Body of pancreas (tissue), 4 donors: ENCODE measurements around the gene LCK.

ENCODE experiments used
- POLR2A ChIP-seq, 3 donors: fragments of 450-650 bp; IDR thresholded peaks; one replicate each; pipeline ENCODE4 v1.6.1; 2016; ENCODE audit warnings: antibody characterized with exemption in 3 of 3, mild to moderate bottlenecking in 2 of 3
- TF ChIP-seq, protein P1 (sequence below), 7 experiments: fragments of 450-650 bp in 4 of 7; fragments of 200-600 bp in 3 of 7; sonication (generic) in 3 of 7; IDR thresholded peaks; one replicate each; pipeline ENCODE4 v1.5.1; 2016 to 2019; ENCODE audit warnings: antibody characterized with exemption in 7 of 7

- TF ChIP-seq, protein P1, sequence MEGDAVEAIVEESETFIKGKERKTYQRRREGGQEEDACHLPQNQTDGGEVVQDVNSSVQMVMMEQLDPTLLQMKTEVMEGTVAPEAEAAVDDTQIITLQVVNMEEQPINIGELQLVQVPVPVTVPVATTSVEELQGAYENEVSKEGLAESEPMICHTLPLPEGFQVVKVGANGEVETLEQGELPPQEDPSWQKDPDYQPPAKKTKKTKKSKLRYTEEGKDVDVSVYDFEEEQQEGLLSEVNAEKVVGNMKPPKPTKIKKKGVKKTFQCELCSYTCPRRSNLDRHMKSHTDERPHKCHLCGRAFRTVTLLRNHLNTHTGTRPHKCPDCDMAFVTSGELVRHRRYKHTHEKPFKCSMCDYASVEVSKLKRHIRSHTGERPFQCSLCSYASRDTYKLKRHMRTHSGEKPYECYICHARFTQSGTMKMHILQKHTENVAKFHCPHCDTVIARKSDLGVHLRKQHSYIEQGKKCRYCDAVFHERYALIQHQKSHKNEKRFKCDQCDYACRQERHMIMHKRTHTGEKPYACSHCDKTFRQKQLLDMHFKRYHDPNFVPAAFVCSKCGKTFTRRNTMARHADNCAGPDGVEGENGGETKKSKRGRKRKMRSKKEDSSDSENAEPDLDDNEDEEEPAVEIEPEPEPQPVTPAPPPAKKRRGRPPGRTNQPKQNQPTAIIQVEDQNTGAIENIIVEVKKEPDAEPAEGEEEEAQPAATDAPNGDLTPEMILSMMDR (IDR thresholded peaks at IDR 0.05) = no peak
- TF ChIP-seq POLR2A (IDR thresholded peaks at IDR 0.05) = no peak
Measured at GRCh38 chr1:32332290-32333079, 81.4 kb downstream of the LCK start.
